ENCODE results near the gene CALCOCO1. TPM values are rescaled to one million over a fixed set of nuclear protein-coding genes. Genes with fewer than 3 reads are reported as not detected.

Gene CALCOCO1
- total and polyA plus RNA-seq, 2 of the 13 experiments (the other 11 are each of a cell fraction or from before 2014, with no cell fraction given) = 7.7 to 47.7 TPM

- TF ChIP-seq ATF4 (CRISPR knock-in tag; IDR thresholded peaks at IDR 0.05) = no peak
- TF ChIP-seq XBP1 (CRISPR knock-in tag; IDR thresholded peaks at IDR 0.05) = no peak
- peak; percentile 51; the same call in 1 of the 2 replicates for TF ChIP-seq ESRRA (CRISPR knock-in tag; IDR thresholded peaks at IDR 0.05; ENCODE audit: low read depth)
- TF ChIP-seq IRF9 (CRISPR knock-in tag; IDR thresholded peaks at IDR 0.05; ENCODE audit: borderline replicate concordance) = no peak; the same call in 1 of the 2 replicates
- 0 out of 2 replicates have a peak, but pooled peaks have one; percentile 52 for TF ChIP-seq ZNF788 (CRISPR knock-in tag; IDR thresholded peaks at IDR 0.05; ENCODE audit: borderline replicate concordance)
- no peak for TF ChIP-seq GTF2F1 (IDR thresholded peaks at IDR 0.05; ENCODE audit: low read length)
- no peak for TF ChIP-seq ZNF260 (CRISPR knock-in tag; IDR thresholded peaks at IDR 0.05; ENCODE audit: borderline replicate concordance, low read depth)
- peak; percentile 26; the same call in 1 of the 2 replicates for TF ChIP-seq NCOA2 (CRISPR knock-in tag; IDR thresholded peaks at IDR 0.05)
- no peak for TF ChIP-seq MBD4 (IDR thresholded peaks at IDR 0.05; ENCODE audit: borderline replicate concordance, low read length)
- TF ChIP-seq ARID2 (CRISPR knock-in tag; IDR thresholded peaks at IDR 0.05; ENCODE audit: borderline replicate concordance) = no peak
- TF ChIP-seq ZNF746 (CRISPR knock-in tag; IDR thresholded peaks at IDR 0.05) = no peak
- TF ChIP-seq ZNF576 (CRISPR knock-in tag; IDR thresholded peaks at IDR 0.05) = no peak
- no peak for TF ChIP-seq SMARCE1 (IDR thresholded peaks at IDR 0.05; ENCODE audit: borderline replicate concordance)
- TF ChIP-seq, protein P1, sequence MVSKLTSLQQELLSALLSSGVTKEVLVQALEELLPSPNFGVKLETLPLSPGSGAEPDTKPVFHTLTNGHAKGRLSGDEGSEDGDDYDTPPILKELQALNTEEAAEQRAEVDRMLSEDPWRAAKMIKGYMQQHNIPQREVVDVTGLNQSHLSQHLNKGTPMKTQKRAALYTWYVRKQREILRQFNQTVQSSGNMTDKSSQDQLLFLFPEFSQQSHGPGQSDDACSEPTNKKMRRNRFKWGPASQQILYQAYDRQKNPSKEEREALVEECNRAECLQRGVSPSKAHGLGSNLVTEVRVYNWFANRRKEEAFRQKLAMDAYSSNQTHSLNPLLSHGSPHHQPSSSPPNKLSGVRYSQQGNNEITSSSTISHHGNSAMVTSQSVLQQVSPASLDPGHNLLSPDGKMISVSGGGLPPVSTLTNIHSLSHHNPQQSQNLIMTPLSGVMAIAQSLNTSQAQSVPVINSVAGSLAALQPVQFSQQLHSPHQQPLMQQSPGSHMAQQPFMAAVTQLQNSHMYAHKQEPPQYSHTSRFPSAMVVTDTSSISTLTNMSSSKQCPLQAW (CRISPR knock-in tag; IDR thresholded peaks at IDR 0.05) = peak; percentile 42; the same call in 1 of the 2 replicates
- TF ChIP-seq ZNF776 (CRISPR knock-in tag; IDR thresholded peaks at IDR 0.05) = no peak
- TF ChIP-seq, protein P2, sequence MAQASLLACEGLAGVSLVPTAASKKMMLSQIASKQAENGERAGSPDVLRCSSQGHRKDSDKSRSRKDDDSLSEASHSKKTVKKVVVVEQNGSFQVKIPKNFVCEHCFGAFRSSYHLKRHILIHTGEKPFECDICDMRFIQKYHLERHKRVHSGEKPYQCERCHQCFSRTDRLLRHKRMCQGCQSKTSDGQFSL (CRISPR knock-in tag; IDR thresholded peaks at IDR 0.05) = no peak
- TF ChIP-seq ZNF550 (CRISPR knock-in tag; IDR thresholded peaks at IDR 0.05; ENCODE audit: borderline replicate concordance) = no peak
- TF ChIP-seq TSC22D2 (CRISPR knock-in tag; IDR thresholded peaks at IDR 0.05; ENCODE audit: borderline replicate concordance) = peak; percentile 48; the same call in 1 of the 2 replicates
- no peak for TF ChIP-seq SOX13 (IDR thresholded peaks at IDR 0.05)
- no peak for TF ChIP-seq SOX13 (CRISPR knock-in tag; conservative IDR thresholded peaks at IDR 0.05 in 1 of 2, IDR thresholded peaks at IDR 0.05 in 1 of 2)
- TF ChIP-seq SRY (CRISPR knock-in tag; IDR thresholded peaks at IDR 0.05) = no peak
- TF ChIP-seq ZBTB20 (CRISPR knock-in tag; IDR thresholded peaks at IDR 0.05; ENCODE audit: borderline replicate concordance, low read depth) = no peak
- TF ChIP-seq ISL2 (CRISPR knock-in tag; IDR thresholded peaks at IDR 0.05) = no peak
- no peak for TF ChIP-seq NONO (IDR thresholded peaks at IDR 0.05)
- TF ChIP-seq NONO (CRISPR knock-in tag; conservative IDR thresholded peaks at IDR 0.05) = peak; percentile 54
- no peak for TF ChIP-seq CCDC6 (CRISPR knock-in tag; IDR thresholded peaks at IDR 0.05)
- TF ChIP-seq, protein P3, sequence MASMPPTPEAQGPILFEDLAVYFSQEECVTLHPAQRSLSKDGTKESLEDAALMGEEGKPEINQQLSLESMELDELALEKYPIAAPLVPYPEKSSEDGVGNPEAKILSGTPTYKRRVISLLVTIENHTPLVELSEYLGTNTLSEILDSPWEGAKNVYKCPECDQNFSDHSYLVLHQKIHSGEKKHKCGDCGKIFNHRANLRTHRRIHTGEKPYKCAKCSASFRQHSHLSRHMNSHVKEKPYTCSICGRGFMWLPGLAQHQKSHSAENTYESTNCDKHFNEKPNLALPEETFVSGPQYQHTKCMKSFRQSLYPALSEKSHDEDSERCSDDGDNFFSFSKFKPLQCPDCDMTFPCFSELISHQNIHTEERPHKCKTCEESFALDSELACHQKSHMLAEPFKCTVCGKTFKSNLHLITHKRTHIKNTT (CRISPR knock-in tag; IDR thresholded peaks at IDR 0.05) = no peak
Measured at GRCh38 chr12:53746592-53747092, 19.4 kb upstream of the CALCOCO1 start (continued).

All from HepG2 (cell line).